NCI-H446 treated with DMSO at 0.1 percent for 48 hours (cell line): ENCODE data around the gene TMEM164.

Experiments used
- DNase-seq: peaks from one replicate; lab custom pipeline; 2025; lab: John Stamatoyannopoulos, UW

Gene TMEM164

DNA sequence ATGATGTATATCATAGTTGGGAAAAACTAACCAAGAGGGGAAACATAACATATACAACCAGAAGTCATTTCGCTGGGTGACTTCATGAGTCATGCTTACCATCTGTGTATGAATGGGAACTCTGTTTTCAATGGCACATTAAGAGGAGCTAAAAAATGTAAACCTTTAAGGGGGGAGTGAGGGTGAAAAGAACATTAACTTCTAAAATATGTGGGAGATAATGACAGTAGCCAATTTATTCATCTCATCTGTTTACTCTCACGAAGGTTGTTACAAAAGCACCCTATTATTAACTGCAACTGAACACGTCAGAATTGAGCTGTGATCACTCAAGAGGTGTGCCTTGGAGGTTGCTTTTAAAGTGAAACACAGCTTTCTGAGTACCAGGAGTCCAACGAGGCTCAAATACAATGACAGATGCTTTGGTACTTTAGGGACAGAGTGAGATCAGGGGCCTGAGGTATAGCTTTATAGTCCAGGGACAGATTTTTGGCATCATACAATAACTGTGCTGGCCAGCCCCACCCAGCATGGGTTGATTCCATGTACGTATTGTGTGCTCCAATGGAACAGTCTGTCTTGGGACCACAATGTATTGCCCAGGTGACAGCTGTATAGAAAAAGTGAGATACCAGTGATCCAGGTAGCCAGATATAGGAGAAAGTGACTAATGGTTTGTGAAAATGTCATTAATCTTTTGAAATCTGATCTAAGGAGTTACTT lies 207.7 kb downstream of the TMEM164 start:
- peak; percentile 86 for DNase-seq

- DNase-seq: no peak
Measured at GRCh38 chrX:110211340-110211739, 208.4 kb downstream of the TMEM164 start.

- no peak for DNase-seq
Measured at GRCh38 chrX:110212299-110212698, 209.4 kb downstream of the TMEM164 start.

- DNase-seq: no peak
Measured at GRCh38 chrX:110213183-110213582, 210.3 kb downstream of the TMEM164 start.

DNA sequence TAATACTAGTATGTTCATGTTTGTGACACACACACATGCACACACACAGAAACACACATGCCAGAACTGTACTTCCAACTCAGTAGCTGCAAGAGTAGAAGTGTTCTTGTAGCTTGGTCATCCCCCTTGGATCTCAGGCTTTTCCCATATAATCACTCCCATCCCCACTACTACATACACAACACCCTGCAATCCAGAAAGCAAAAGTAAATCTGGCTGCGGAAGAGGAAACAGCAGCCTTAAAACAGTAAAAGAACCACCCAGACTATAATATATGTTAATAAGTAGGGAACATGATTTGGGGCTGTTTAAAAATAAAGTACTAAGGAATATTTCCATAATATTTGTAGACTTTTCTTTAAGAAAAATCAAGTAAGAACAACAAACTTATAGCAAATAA lies 211.8 kb downstream of the TMEM164 start:
- no peak for DNase-seq

DNA sequence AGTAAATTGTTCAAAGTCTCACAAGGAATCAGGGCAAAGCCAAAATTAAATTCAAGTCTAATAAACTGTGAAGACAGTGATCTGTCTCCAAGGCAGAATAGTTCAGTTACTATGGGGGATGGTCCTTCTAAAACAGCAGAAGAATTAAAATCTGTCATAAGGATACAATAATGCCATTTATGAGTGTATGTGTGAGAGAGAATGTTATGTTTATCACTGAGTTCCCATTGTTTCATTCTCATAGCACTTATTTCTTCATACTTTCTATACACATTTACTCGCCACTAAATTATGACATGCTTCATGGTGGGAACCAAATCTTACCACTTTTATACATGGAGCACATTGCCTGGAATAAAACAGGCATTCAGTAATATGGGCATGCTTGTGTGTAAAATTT lies 212.5 kb downstream of the TMEM164 start:
- DNase-seq: no peak

DNA sequence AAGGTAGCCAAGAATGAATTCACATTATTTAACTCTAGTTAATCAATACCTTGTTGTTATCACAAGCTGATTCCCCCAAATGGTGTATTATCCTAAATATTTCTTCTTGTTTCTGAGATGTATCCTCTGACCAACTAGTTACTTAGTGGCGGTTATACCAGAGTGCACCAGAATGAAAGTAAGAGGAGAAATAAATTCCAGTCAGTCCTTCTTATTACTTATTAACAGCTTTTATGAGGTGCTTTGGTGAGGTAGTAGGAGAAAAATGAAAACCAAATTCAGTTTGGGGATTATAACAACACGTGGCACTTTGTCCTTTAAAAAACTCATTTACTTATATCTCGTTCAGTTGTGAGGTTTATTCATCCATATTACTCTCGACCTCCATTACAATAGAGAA lies 213.1 kb downstream of the TMEM164 start:
- DNase-seq: no peak

DNA sequence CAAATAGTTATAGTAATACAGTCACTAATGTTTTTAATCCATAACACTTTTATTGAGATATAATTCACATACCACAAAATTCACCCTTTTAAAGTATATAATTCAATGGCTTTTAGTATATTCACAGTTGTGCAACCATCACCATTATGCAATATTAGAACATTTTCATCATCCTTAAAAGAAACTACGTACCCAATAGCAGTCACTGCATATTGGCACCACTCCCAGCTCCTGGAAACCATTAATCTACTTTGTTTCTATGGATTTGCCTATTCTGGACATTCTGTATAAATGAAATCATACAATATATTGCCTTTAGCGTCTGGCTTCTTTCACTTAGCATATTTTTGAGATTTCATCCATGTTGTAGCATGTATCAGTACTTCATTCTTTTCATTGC lies 215.7 kb downstream of the TMEM164 start:
- DNase-seq: no peak

DNA sequence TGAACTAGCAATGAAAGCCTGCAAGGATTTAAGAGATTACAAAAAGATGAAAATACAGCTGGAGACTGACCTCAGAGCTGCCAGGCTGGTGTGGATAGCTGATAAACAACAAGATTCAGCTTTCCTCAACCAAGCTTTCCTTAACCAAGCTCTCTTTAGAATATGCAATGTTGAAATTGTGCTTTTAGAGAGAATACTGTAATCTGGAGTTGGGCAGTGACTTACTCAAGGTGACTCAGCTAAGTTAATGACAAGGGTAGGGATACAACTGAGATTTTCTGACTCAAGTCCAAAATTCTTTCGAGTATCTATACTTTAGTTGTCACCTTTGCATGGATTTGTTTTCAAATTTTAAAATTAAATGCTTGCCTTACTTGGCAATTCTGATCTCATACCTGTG lies 217.0 kb downstream of the TMEM164 start:
- DNase-seq: no peak

DNA sequence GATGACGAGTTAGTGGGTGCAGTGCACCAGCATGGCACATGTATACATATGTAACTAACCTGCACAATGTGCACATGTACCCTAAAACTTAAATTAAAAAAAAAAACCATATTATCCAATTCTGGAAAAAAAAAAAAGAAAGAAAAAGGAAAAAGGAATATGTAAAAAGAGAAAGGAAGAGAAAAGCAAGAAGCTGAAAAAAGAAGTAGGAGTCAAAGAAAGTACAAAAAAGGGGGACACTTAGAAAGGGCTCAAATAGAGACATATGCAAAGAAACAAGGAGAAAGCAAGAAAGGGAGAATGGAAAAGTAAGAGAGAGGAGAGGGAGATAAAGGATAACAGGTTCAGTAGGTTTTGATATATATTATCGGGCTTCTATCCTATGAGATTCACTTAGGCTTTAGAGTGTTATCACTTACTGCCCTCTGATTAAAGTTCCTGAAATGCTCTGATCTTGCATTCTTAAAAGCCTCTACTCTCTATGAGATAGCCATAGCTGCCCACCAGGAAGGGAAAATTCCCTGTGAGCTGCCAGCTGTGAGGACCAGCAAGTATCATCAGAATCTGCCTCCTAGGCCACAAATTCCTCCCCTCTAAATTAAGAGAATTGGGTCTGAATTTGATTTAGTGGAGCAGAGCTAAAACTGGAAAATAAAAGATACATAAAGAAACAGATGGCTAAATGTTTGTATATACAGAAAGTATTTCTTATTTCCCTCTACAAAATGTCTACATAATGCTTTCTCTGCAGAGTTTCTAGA lies 219.8 kb downstream of the TMEM164 start:
- DNase-seq: no peak

DNA sequence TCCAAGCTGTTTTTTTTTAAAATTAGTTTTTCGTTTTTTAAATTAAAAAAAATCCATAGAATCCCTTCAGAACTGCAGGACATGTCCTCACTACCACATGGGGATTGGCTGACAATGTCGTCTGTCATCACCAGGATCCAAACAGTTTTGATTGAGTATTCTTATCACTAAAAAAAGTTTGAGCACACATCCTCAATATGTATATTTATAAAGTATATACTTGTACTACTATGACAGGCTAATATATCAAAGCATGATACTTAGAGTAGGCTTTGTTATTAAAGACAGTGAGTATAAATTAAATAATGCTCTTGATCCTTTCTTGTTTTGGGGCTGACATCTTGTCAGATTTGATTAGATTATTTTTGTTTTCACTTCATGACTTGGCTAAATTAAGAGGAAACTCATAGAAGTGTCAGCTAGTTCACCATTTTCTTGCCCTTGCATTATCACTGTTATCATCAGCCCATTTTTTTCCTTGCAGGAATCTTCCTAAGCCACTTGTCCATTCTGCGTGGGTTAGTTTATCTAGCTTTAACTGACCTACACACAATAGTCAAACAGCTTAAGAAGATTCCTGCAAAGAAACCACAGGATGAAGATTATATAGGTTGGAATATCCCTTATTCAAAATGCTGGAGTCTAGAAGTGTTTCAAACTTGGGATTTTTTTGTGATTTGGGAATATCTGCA lies 222.2 kb downstream of the TMEM164 start:
- no peak for DNase-seq

DNA sequence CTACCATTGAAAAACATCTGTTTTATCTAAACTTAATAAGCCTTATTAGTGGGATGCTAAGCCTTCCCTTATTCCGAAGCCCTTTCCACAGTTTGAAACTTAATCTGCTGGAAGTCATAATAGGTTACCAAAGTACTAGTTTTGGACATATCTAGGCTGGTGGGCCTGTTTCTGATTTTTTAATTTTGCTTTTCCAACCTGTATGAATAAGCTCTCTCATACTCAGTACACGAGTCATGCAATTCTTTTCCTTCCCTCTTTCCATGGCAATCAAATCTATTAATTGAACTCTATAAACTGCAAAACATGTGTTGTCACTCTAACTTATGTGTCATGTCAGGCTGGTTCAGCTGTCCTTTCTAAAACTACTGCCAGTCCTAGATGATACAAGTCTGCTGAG lies 224.0 kb downstream of the TMEM164 start:
- DNase-seq: no peak
